Cardiac muscle cell (in vitro differentiated cells and primary cell): ENCODE results near the gene SNU13. TPM values are rescaled to one million over a fixed set of nuclear protein-coding genes. Genes with fewer than 3 reads are reported as not detected.
"Not testable (repeated sequence)": the region's sequence is repeated elsewhere in the genome, so short reads cannot be mapped to it uniquely, and the experiment has no call there.

Experiments used
- DNase-seq, 2 donors: peaks; one replicate each; pipeline versions ENCODE4 v3.0.0 to v3.0.0-alpha.2; 2010 to 2017; ENCODE audit warnings: low read depth in 1 of 2, low spot score in 1 of 2
- H3K27ac ChIP-seq: fragments of 200-600 bp; sonication (generic); 2 replicates; pipeline ENCODE4 v1.5.1; 2016
- H3K27me3 ChIP-seq: fragments of 200-600 bp; sonication (generic); 2 replicates; pipeline ENCODE4 v1.6.0; 2016; ENCODE audit warnings: control low read depth
- H3K36me3 ChIP-seq: fragments of 200-600 bp; sonication (generic); 2 replicates; pipeline ENCODE4 v1.5.1; 2016; ENCODE audit warnings: control low read depth
- H3K4me1 ChIP-seq: fragments of 200-600 bp; sonication (generic); 2 replicates; pipeline ENCODE4 v1.8.1; 2017; ENCODE audit warnings: low read depth, mild to moderate bottlenecking, mixed run types
- H3K4me3 ChIP-seq: fragments of 200-600 bp; sonication (generic); 2 replicates; pipeline ENCODE4 v1.5.1; 2016; ENCODE audit warnings: mild to moderate bottlenecking
- H3K9me3 ChIP-seq: fragments of 200-600 bp; sonication (generic); 2 replicates; pipeline ENCODE4 v1.5.1; 2017; ENCODE audit warnings: low read depth, mild to moderate bottlenecking, control low read depth
- CTCF ChIP-seq: IDR thresholded peaks from 2 replicates; pipeline ENCODE4 v1.5.1; 2012; ENCODE audit warnings: low read depth, mild to moderate bottlenecking, low read length
- polyA plus RNA-seq: library from polyadenylated mRNA; unstranded; fragments of >200 nt; fragmentation: Nextera tagmentation; extraction: Ambion mirVana; gene quantifications from 2 replicates; pipeline ENCODE4 v1.2.1, GENCODE V29; 2016
- total RNA-seq: library from RNA; depleted of rRNA; stranded (reverse); fragments of >200 nt; gene quantifications from 2 replicates; pipeline ENCODE4 v1.2.3, GENCODE V29; 2016

SNU13 gene
- total and polyA plus RNA-seq, 2 experiments from 2014 or later: 112 to 246 TPM

DNA sequence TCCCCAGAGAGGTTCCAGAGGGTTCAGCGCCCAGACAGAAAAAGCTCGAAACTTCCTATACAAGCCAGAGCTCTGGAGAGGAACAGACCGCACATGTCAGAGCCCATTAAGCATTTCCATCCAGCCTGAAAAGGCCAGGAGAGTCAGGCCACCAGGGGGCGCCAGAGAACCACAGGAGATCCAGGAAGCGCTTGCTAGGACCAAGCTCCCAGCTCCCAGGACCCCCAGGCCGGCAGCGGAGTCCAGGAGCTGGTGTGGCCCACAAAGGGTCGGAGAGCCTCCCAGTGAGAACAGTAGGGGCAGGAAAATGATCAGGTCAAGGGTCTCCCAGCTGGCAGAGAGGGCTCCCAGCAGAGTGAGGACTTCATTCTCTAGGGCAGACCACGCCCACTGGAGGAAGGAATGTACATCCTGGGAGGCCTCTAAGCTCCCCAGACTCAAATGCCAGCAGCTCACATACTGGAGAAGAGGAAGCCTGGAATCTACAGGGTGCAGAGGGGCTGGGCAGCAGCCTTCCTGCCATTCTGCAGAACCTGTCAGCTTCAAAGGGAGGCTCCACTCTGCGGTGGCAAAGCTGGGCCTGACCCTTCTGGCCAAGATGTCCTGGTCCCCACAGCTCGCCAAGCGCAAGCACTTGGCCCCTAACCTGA, 8.6 kb upstream of the SNU13 start:
- peak overlapping the region; percentile 62 for H3K27ac ChIP-seq
- peak; percentile 92 to 96 for DNase-seq
- peak; percentile 99 for TF ChIP-seq CTCF
- no peaks in the 10 kb centered on the region for H3K27me3 ChIP-seq
- H3K9me3 ChIP-seq: no peaks in the 10 kb centered on the region
- peaks cover 5% of the 10 kb centered on the region for H3K4me1 ChIP-seq
- no peaks in the 10 kb centered on the region for H3K36me3 ChIP-seq
- H3K4me3 ChIP-seq: no peak overlapping the region

DNA sequence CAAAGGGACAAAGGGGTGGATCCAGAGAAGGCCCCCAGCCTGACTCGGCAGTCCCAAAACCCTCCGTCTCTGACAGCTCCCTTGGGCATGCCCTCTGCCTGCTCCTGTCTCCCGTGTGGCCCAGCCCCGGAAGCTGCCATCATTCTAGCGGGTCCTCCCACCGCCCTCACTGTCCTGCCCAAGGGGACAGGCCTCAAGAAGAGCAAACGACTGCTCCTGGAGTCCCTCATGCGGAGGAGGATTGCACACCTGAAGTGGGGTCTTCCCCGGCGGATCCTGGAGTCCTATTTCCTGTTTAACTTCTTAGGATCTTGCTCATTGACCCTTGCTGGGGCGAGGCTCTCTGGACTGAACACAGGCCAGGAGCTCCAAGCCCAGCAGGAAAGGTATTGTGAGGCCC, 8.0 kb upstream of the SNU13 start:
- H3K36me3 ChIP-seq: no peaks in the 10 kb centered on the region
- H3K4me3 ChIP-seq: no peak overlapping the region
- no peak for TF ChIP-seq CTCF
- H3K4me1 ChIP-seq: peaks cover 5% of the 10 kb centered on the region
- no peaks in the 10 kb centered on the region for H3K27me3 ChIP-seq
- no peaks in the 10 kb centered on the region for H3K9me3 ChIP-seq
- DNase-seq: no peak
- H3K27ac ChIP-seq: peak overlapping the region; percentile 62

- Histone ChIP-seq H3K4me1 (peaks cover 5% of the 10 kb centered on the region), H3K4me3 (no peak overlapping the region), H3K27me3 (no peaks in the 10 kb centered on the region), H3K9me3 (no peaks in the 10 kb centered on the region), H3K36me3 (no peaks in the 10 kb centered on the region), H3K27ac (no peak overlapping the region)
- no peak for TF ChIP-seq CTCF
- DNase-seq: no peak
Observed at GRCh38 chr22:41695211-41695610, 6.5 kb upstream of the SNU13 start.

DNA sequence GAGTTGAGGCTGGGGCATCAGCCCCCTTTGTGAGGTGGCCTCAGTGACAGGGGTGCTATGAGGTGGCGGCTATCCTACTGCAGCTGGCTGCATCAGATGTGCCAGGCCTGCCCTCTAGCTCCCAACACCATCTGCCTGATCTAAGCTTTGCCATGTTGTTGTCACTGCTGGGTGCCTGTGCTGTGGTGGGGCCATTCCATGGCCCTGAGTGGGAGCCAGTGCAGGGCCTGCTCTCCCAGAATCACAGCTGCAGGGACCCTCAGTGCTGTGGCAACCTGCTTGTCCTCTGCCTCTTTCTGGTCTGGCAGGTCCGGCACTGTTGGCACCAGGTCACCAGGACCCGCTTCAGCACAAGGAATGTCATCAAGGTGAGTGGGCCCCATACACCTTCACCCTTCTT, 1.8 kb upstream of the SNU13 start:
- DNase-seq: no peak
- H3K4me1 ChIP-seq: no peaks in the 10 kb centered on the region
- H3K4me3 ChIP-seq: no peak overlapping the region
- H3K36me3 ChIP-seq: no peaks in the 10 kb centered on the region
- H3K27ac ChIP-seq: no peak overlapping the region
- no peaks in the 10 kb centered on the region for H3K9me3 ChIP-seq
- H3K27me3 ChIP-seq: no peaks in the 10 kb centered on the region
- no peak for TF ChIP-seq CTCF

DNA sequence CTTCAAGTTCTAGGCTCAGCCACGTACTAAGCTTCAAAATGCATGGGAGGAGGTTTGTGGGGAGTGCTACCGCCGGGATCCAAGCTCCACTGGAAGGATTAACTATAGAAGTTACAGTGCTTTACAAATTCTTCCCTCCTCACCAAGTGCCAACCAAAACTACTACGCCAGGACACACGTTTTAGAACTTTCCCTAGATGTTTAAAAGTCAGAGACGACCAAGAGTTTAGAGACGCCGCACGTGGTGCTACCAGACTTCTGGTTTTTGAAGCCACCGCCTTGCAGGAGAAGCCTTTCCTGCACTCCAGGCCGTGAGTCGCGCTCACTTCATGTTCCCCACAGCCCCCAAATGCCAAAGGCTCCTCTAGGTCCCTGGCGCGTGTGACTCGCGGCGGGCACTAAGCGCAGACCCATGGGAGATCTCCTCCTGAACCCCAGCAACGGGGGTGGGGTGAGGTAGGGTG, 734 bp downstream of the SNU13 start:
- Histone ChIP-seq H3K27me3 (no peaks in the 10 kb centered on the region), H3K36me3 (no peaks in the 10 kb centered on the region), H3K9me3 (no peaks in the 10 kb centered on the region), H3K4me1 (no peaks in the 10 kb centered on the region), H3K27ac (peak overlapping the region; percentile 86), H3K4me3 (peak overlapping the region; percentile 83)
- TF ChIP-seq CTCF: no peak
- DNase-seq: peak; percentile 36 to 62

- H3K27ac ChIP-seq, H3K36me3 ChIP-seq, H3K27me3 ChIP-seq, H3K4me3 ChIP-seq, H3K4me1 ChIP-seq, H3K9me3 ChIP-seq, DNase-seq: not testable (repeated sequence)
Observed at GRCh38 chr22:41686890-41687289, 1.8 kb downstream of the SNU13 start.
